ENCODE data around the gene TUBGCP6.

DNA sequence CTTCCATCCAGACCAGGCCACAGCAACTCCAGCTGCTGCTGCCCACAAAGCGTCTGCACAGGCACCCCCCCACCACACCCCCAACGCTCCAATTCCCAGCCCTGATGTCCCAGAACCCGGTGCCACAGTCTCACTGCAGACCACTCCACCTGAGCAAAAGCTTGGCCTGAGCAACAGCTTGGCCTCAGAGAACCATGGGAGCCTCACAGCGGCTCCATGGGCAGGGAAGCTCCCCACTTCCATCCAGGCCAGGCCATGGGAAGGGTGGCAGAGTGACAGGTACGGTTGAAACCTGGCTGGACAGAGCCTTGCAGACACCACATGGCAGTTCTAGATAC, 49.5 kb upstream of the TUBGCP6 start:
- TF ChIP-seq, protein P1, sequence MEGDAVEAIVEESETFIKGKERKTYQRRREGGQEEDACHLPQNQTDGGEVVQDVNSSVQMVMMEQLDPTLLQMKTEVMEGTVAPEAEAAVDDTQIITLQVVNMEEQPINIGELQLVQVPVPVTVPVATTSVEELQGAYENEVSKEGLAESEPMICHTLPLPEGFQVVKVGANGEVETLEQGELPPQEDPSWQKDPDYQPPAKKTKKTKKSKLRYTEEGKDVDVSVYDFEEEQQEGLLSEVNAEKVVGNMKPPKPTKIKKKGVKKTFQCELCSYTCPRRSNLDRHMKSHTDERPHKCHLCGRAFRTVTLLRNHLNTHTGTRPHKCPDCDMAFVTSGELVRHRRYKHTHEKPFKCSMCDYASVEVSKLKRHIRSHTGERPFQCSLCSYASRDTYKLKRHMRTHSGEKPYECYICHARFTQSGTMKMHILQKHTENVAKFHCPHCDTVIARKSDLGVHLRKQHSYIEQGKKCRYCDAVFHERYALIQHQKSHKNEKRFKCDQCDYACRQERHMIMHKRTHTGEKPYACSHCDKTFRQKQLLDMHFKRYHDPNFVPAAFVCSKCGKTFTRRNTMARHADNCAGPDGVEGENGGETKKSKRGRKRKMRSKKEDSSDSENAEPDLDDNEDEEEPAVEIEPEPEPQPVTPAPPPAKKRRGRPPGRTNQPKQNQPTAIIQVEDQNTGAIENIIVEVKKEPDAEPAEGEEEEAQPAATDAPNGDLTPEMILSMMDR (IDR thresholded peaks at IDR 0.05), result no peak
- TF ChIP-seq POLR2A (IDR thresholded peaks at IDR 0.05) (no peak), POLR2AphosphoS5 (IDR thresholded peaks at IDR 0.05) (no peak)

Data from prostate gland (tissue), 2 donors.